ENCODE data around the gene SLC1A3. TPM values are rescaled to one million over a fixed set of nuclear protein-coding genes. Genes with fewer than 3 reads are reported as not detected.

Gene SLC1A3
- total RNA-seq, 1 experiment from 2014 or later, result 18.6 TPM

- H3K27ac Mint-ChIP-seq, result no peak overlapping the region
- H3K27me3 Mint-ChIP-seq (ENCODE audit: low read depth), result peaks cover 5% of the 10 kb centered on the region; the same call in 1 of the 2 replicates
- H3K23me2 ChIP-seq (ENCODE audit: insufficient read length, low read depth, low read length, poor library complexity, severe bottlenecking), result no peaks in the 10 kb centered on the region
- DNase-seq, result no peak
- H2BK5ac ChIP-seq (ENCODE audit: insufficient read length, low read length), result no peak overlapping the region
- H3K18ac ChIP-seq (ENCODE audit: insufficient read length, low read depth, low read length), result no peak overlapping the region
- H2BK15ac ChIP-seq (ENCODE audit: low read depth, low read length), result no peak overlapping the region
- no peak overlapping the region for H2BK120ac ChIP-seq (ENCODE audit: low read depth, low read length, poor library complexity, severe bottlenecking)
- H4K91ac ChIP-seq (ENCODE audit: insufficient read length, low read depth, low read length), result no peak overlapping the region
- no peak overlapping the region for H3K14ac ChIP-seq (ENCODE audit: insufficient read depth, low read length)
- no peak overlapping the region for H3T11ph ChIP-seq (ENCODE audit: low read length)
- no peak overlapping the region for H2AK5ac ChIP-seq (ENCODE audit: insufficient read length, low read length)
- H2BK12ac ChIP-seq (ENCODE audit: insufficient read length, low read depth, low read length), result no peak overlapping the region
- H3K4ac ChIP-seq (ENCODE audit: low read depth, low read length), result no peak overlapping the region
- H3K79me2 ChIP-seq (ENCODE audit: insufficient read depth, low read length), result no peaks in the 10 kb centered on the region
- H3K9me3 Mint-ChIP-seq, result no peaks in the 10 kb centered on the region
- no peak overlapping the region for H3K23ac ChIP-seq (ENCODE audit: insufficient read length, low read depth, low read length)
- H3K79me1 ChIP-seq (ENCODE audit: insufficient read depth, low read depth, low read length, poor library complexity, severe bottlenecking), result no peaks in the 10 kb centered on the region
- H3K4me1 ChIP-seq (ENCODE audit: insufficient read depth, low read length), result no peaks in the 10 kb centered on the region
- no peaks in the 10 kb centered on the region for H4K20me1 ChIP-seq (ENCODE audit: control insufficient read depth, insufficient read depth, insufficient read length)
- no peak overlapping the region for H4K5ac ChIP-seq (ENCODE audit: insufficient read length, low read depth, low read length)
- H3K36me3 Mint-ChIP-seq (ENCODE audit: insufficient read depth in 1 of 3, low read depth in 3 of 3), result no peaks in the 10 kb centered on the region
- WGBS (ENCODE audit: extremely low coverage, insufficient read length, low lambda C conversion rate), result no CpG with 5 or more reads among the region's 4 CpGs
- H4K8ac ChIP-seq (replicated peaks; ENCODE audit: insufficient read length, low read depth, low read length), result no peak overlapping the region
- no peak overlapping the region for H3K4me3 Mint-ChIP-seq
- H2BK20ac ChIP-seq (ENCODE audit: low read depth, low read length, poor library complexity, severe bottlenecking), result no peak overlapping the region
- H3K9me3 ChIP-seq (ENCODE audit: control insufficient read depth, low read depth, low read length), result no peaks in the 10 kb centered on the region
- no peak overlapping the region for H3K56ac ChIP-seq (ENCODE audit: insufficient read length, low read depth, low read length)
- no peak overlapping the region for H3K9ac ChIP-seq (ENCODE audit: extremely low read depth, insufficient read length, low read length)
- no peak overlapping the region for H3K4me2 ChIP-seq (ENCODE audit: insufficient read depth, insufficient read length, low read length)
- TF ChIP-seq, protein P1, sequence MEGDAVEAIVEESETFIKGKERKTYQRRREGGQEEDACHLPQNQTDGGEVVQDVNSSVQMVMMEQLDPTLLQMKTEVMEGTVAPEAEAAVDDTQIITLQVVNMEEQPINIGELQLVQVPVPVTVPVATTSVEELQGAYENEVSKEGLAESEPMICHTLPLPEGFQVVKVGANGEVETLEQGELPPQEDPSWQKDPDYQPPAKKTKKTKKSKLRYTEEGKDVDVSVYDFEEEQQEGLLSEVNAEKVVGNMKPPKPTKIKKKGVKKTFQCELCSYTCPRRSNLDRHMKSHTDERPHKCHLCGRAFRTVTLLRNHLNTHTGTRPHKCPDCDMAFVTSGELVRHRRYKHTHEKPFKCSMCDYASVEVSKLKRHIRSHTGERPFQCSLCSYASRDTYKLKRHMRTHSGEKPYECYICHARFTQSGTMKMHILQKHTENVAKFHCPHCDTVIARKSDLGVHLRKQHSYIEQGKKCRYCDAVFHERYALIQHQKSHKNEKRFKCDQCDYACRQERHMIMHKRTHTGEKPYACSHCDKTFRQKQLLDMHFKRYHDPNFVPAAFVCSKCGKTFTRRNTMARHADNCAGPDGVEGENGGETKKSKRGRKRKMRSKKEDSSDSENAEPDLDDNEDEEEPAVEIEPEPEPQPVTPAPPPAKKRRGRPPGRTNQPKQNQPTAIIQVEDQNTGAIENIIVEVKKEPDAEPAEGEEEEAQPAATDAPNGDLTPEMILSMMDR (conservative IDR thresholded peaks at IDR 0.05), result no peak
- H2AFZ ChIP-seq (ENCODE audit: low read length), result no peak overlapping the region
- H3K4me1 Mint-ChIP-seq, result peaks cover 0 to 3% of the 10 kb centered on the region in 2 experiments; a peak in 1 of 4 replicates
- H3K27ac ChIP-seq (ENCODE audit: insufficient read length, low read depth, low read length), result no peak overlapping the region
- H3K27me3 ChIP-seq (ENCODE audit: insufficient read depth, low read length), result no peaks in the 10 kb centered on the region
Observed at GRCh38 chr5:36717131-36717695, 110.8 kb downstream of the SLC1A3 start.

Data from H9 (cell line).